HepG2 (cell line): Measurements from ENCODE around the gene PSME3IP1. TPM values are rescaled to one million over a fixed set of nuclear protein-coding genes. Genes with fewer than 3 reads are reported as not detected.

Experiments
- AFF4 ChIP-seq: sonication (generic); formaldehyde crosslinking; IDR thresholded peaks from 2 replicates; pipeline ENCODE4 v1.4.0; 2020; ENCODE audit warnings: missing genetic modification reagents
- AHDC1 ChIP-seq: sonication (generic); formaldehyde crosslinking; IDR thresholded peaks from 2 replicates; pipeline ENCODE4 v1.5.1; 2020; ENCODE audit warnings: mild to moderate bottlenecking, missing genetic modification reagents, borderline replicate concordance
- BORCS8-MEF2B ChIP-seq: sonication (generic); formaldehyde crosslinking; IDR thresholded peaks from 2 replicates; pipeline ENCODE4 v1.8.0; 2022; ENCODE audit warnings: mild to moderate bottlenecking, missing genetic modification reagents
- CREBL2 ChIP-seq: sonication (generic); formaldehyde crosslinking; IDR thresholded peaks from 2 replicates; pipeline ENCODE4 v1.8.1; 2023; ENCODE audit warnings: missing genetic modification reagents, mild to moderate bottlenecking, borderline replicate concordance
- KLF15 ChIP-seq: sonication (generic); formaldehyde crosslinking; IDR thresholded peaks from 2 replicates; pipeline ENCODE4 v1.8.1; 2023; ENCODE audit warnings: borderline replicate concordance, mild to moderate bottlenecking, inconsistent platforms, missing genetic modification reagents, mixed read lengths
- POGK ChIP-seq: sonication (generic); formaldehyde crosslinking; conservative IDR thresholded peaks from 2 replicates; pipeline ENCODE4 v1.8.0; 2022; ENCODE audit warnings: mild to moderate bottlenecking, moderate library complexity, missing genetic modification reagents
- SYNCRIP ChIP-seq: fragments of 200-400 bp; formaldehyde crosslinking; IDR thresholded peaks from 2 replicates; pipeline ENCODE4 v1.6.1; 2018; ENCODE audit warnings: mild to moderate bottlenecking, low read depth, low read length; ENCODE audit not compliant: insufficient read depth
- TCF12 ChIP-seq, 2 experiments: fragments of 450-650 bp in 1 of 2; sonication (generic) in 1 of 2; formaldehyde crosslinking in 1 of 2; IDR thresholded peaks; 2 replicates each; pipeline versions ENCODE4 v1.6.1 to v1.8.0; 2017 to 2022; ENCODE audit warnings: antibody characterized with exemption in 1 of 2, mild to moderate bottlenecking in 1 of 2, missing genetic modification reagents in 1 of 2, moderate library complexity in 1 of 2
- ZBTB39 ChIP-seq: sonication (generic); formaldehyde crosslinking; IDR thresholded peaks from 2 replicates; pipeline ENCODE4 v1.5.0; 2020; ENCODE audit warnings: missing genetic modification reagents
- ZNF597 ChIP-seq: sonication (generic); formaldehyde crosslinking; IDR thresholded peaks from 2 replicates; pipeline ENCODE4 v1.5.0; 2020; ENCODE audit warnings: missing genetic modification reagents
- polyA plus RNA-seq, 8 experiments: library from polyadenylated mRNA; depleted of rRNA in 3 of 8; stranded (reverse) in 7 of 8; unstranded in 1 of 8; fragments of >200 nt; fragmentation: Illumina TruSeq in 4 of 8; extraction: Trizol in 4 of 8; gene quantifications; 2 replicates each; pipeline versions ENCODE4 v1.2.1 to v1.2.3, GENCODE V29; 2011 to 2016; ENCODE audit warnings: low read depth in 4 of 8, missing spikeins in 1 of 8, mixed read lengths in 1 of 8; ENCODE audit not compliant: insufficient read depth in 1 of 8
- total RNA-seq, 5 experiments: library from RNA; depleted of rRNA; stranded (reverse); fragments of >200 nt; fragmentation: Illumina TruSeq; extraction: Trizol; gene quantifications; 2 replicates each; pipeline ENCODE4 v1.2.3, GENCODE V29; 2016; ENCODE audit warnings: low read depth in 1 of 5

Gene PSME3IP1
- total and polyA plus RNA-seq, 2 of the 13 experiments (the other 11 are each of a cell fraction or from before 2014, with no cell fraction given), result 90.8 to 99.8 TPM

GRCh38 chr16:57115514-57116182, 70.2 kb downstream of the PSME3IP1 start (continued):
- TF ChIP-seq AHDC1 (CRISPR knock-in tag), result no peak
- no peak for TF ChIP-seq TCF12 (IDR thresholded peaks at IDR 0.05)
- TF ChIP-seq TCF12 (CRISPR knock-in tag; IDR thresholded peaks at IDR 0.05), result no peak
- no peak for TF ChIP-seq BORCS8-MEF2B (CRISPR knock-in tag)
- no peak for TF ChIP-seq SYNCRIP
- TF ChIP-seq POGK (CRISPR knock-in tag), result no peak
- no peak for TF ChIP-seq KLF15
- no peak for TF ChIP-seq AFF4 (CRISPR knock-in tag)
- no peak for TF ChIP-seq ZBTB39 (CRISPR knock-in tag)
- no peak for TF ChIP-seq CREBL2 (CRISPR knock-in tag)
- no peak for TF ChIP-seq ZNF597 (CRISPR knock-in tag)
